GM12873 (cell line): ENCODE results near the gene GPHA2.

Experiments
- TF ChIP-seq, protein P1 (sequence below): IDR thresholded peaks from 2 replicates; pipeline ENCODE4 v1.5.1; 2012; ENCODE audit warnings: low read depth, mild to moderate bottlenecking, moderate library complexity, low read length, control low read depth; ENCODE audit not compliant: insufficient read depth; ENCODE audit errors: missing control alignments

The GPHA2 gene

DNA sequence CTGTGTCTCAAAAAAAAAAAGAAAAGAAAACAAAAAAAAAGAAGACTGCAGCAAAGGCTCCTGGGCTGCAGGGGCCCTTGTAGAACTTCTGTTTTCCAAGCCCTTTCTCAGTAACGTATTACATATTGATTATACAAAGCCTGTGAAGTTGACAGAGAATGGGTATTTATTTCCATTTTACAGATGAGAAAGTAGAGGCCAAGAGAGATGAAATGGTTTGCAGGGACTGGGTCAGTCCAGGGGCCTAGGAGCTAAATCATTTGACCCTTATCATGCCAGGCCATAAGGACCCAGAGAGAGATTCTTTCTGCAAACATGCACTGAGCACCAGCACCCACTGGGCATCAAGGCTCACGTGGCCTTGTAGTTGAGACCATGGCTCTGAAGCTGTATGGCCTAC, 6.7 kb downstream of the GPHA2 start:
- TF ChIP-seq, protein P1, sequence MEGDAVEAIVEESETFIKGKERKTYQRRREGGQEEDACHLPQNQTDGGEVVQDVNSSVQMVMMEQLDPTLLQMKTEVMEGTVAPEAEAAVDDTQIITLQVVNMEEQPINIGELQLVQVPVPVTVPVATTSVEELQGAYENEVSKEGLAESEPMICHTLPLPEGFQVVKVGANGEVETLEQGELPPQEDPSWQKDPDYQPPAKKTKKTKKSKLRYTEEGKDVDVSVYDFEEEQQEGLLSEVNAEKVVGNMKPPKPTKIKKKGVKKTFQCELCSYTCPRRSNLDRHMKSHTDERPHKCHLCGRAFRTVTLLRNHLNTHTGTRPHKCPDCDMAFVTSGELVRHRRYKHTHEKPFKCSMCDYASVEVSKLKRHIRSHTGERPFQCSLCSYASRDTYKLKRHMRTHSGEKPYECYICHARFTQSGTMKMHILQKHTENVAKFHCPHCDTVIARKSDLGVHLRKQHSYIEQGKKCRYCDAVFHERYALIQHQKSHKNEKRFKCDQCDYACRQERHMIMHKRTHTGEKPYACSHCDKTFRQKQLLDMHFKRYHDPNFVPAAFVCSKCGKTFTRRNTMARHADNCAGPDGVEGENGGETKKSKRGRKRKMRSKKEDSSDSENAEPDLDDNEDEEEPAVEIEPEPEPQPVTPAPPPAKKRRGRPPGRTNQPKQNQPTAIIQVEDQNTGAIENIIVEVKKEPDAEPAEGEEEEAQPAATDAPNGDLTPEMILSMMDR, result no peak

DNA sequence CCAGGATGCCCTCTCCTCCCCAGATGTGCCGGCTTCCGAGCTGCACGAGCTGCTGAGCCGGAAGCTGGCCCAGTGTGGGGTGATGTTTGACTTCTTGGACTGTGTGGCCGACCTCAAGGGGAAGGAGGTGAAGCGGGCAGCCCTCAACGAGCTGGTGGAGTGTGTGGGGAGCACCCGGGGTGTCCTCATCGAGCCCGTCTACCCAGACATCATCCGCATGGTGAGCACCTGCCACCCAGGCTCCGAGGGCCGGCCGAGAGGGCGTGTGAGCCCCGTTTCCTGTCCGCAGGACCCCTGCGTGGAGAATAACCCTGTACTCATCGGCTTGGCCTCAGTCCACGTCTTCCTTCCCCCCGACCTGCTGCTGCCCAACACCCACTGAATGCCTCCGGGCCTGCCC, 9.0 kb downstream of the GPHA2 start:
- TF ChIP-seq, protein P1, result no peak

DNA sequence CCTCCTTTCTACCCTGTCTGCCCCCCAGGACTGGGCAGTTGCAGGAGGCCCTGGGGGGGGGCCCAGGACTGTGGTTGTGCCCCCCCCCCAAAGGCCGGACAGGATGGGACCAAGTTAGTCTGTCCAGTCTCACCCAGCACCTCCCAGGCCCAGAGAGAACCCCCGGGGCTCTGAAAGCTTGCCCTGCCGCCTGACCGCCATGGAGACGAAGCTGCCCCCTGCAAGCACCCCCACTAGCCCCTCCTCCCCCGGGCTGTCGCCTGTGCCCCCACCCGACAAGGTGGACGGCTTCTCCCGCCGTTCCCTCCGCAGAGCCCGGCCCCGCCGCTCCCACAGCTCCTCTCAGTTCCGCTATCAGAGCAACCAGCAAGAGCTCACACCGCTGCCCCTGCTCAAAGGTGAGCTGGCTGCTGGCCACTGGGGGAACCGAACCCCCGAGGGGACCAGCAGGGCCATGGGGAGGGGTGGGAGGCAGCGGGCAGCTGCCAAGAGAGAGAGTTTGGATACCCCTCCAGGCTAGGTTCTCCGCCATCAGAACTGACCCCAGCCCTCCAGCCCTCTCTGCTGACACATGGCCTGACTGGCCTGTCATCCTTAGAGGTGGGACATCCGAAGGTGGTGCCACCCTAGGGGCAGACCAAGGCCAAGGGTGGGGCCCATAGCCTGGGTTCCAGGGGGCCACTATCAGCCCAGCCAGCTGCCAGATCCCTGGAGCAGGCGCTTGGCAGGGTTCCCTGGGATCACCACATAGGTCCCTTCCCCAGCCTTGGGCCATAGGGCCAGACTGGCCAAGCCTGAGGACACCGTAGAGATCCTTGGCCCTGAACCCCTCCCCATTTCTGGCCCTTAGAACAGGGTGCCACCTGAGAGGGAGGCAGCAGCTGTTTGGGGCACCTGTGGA, 9.9 kb downstream of the GPHA2 start:
- TF ChIP-seq, protein P1, result no peak

DNA sequence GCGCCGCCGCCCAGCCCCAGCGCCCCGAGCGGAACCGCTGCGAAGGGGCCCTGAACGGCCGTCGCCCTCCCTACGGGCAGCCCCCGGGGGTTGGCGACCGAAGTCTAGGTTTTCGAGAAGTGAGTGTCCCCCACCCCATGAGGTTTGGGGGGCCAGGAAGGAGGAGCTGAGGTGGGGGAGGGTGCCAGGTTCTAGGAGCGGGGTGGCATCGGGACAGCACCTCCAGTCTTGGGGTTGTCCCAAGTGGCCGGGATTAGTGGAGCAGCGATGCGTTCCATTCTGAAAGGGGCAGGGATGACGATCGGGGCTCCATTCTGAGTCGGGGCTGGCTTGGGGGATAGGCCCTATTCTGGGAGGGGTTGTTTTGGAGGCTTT, 10.8 kb downstream of the GPHA2 start:
- TF ChIP-seq, protein P1, result no peak

DNA sequence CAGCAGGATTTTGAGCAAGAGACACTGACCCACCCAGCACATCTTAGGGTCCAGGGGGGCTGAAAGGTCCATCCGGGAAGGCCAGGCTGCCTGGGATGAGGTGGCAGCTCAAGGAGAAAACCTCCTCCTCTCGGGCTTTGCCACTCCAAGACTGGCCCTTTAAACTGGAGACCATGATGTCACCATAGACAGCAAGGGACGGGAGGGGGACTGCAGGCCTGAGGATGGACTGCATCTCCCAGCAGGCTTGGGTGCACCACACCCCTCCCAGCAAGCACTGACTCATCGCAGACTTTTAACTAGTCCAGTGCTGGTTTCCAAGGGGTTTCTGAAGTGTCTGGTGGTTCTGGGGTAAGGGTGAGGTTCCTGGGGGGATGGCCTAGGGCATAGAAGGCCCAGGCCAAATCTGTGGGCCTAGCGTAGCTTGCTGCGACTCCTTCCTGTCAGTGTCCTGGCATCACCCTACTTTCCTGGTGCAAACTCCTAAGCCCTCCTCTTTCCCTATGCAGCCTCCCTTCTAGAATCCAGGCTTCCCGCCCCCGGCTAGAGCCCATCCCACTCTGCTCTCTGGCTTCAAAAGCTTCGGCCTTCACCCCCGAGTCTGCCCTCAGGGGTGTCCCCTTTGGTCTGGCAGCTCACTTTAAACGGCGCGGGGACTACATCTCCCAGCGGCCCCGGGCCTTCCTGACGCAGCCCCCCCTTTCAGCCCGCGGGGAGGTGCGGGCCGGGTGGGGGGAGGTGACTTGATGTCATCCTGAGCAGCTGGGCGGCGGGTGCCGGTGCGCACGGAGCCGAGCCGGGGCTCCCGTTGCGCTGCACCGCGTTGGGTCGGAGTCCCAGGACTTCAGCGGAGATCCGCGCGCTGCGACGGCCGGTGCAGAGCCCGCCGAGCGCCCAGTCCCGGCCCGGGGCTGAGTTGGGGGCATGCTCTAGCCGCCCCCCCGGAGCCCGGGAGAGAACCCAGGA, 11.5 kb downstream of the GPHA2 start, which contains the start of gene PPP2R5B:
PPP2R5B (plus strand) TSS at position 746 of the 966 bp plus-strand sequence. CDS start 1,046 bp downstream, outside the sequence.
- TF ChIP-seq, protein P1, result no peak

DNA sequence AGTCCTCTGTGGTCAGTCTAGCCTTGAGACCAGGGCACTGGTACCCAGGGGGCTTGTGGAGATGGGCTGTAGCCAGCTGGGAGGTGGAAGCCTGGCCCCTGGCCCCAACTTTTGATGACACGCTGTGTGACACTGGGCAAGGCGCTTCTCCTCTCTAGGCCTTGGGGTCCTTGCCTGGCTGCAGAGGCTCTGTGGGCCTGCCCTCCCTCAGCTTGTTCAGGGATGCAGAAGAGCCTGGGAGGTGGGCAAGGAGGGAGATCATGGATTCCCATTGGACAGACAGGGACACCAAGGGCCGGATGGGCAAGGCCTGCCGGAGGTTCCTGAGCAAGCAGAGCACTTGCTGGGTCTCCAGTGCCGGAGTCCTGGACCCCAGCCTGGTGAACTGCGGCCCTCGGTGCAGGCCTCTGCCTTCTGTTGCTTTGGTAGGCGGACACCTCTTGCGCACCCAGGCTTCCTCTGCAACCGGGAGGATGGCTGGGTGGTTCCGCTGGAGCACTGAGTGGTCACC, 12.5 kb downstream of the GPHA2 start:
- TF ChIP-seq, protein P1, result no peak
